Upper lobe of left lung (tissue), 6 donors: ENCODE measurements around the gene TPPP. TPM values are rescaled to one million over a fixed set of nuclear protein-coding genes. Genes with fewer than 3 reads are reported as not detected.
"Not testable (repeated sequence)": the region's sequence is repeated elsewhere in the genome, so short reads cannot be mapped to it uniquely, and the experiment has no call there.

ENCODE experiments used
- ATAC-seq, 2 donors: fragments of 200-7000 bp; cut with Tn5 transposase; one replicate each; pipeline ENCODE4 v1.9.1; 2022; ENCODE audit warnings: mild to moderate bottlenecking in 2 of 2, moderate library complexity in 2 of 2; ENCODE audit not compliant: low FRiP score in 2 of 2
- DNase-seq, 2 donors: peaks; one replicate each; pipeline ENCODE4 v3.0.0-alpha.2; 2019 to 2020
- H3K27ac ChIP-seq, 4 donors: fragments of 200-600 bp; sonication (generic); one replicate each; pipeline ENCODE4 v1.5.1; 2016 to 2019
- H3K27me3 ChIP-seq, 4 donors: fragments of 200-600 bp; sonication (generic); one replicate each; pipeline ENCODE4 v1.5.1; 2017 to 2019
- H3K36me3 ChIP-seq, 4 donors: fragments of 200-600 bp; sonication (generic); one replicate each; pipeline ENCODE4 v1.5.1; 2016 to 2019
- H3K4me1 ChIP-seq, 4 donors: fragments of 200-600 bp; sonication (generic); one replicate each; pipeline ENCODE4 v1.5.1; 2018 to 2019
- H3K4me3 ChIP-seq, 4 donors: fragments of 200-600 bp; sonication (generic); one replicate each; pipeline ENCODE4 v1.5.1; 2017 to 2019; ENCODE audit warnings: mild to moderate bottlenecking in 2 of 4, moderate library complexity in 1 of 4
- H3K9me3 ChIP-seq, 4 donors: fragments of 200-600 bp; sonication (generic); one replicate each; pipeline ENCODE4 v1.5.1; 2018 to 2019
- EP300 ChIP-seq, 4 donors: sonication (generic); formaldehyde crosslinking; IDR thresholded peaks; one replicate each; pipeline ENCODE4 v1.5.1; 2017; ENCODE audit warnings: antibody characterized with exemption in 4 of 4, control low read depth in 2 of 4
- POLR2A ChIP-seq, 4 donors: fragments of 450-650 bp; IDR thresholded peaks; one replicate each; pipeline ENCODE4 v1.5.1; 2016 to 2017; ENCODE audit warnings: antibody characterized with exemption in 4 of 4, mild to moderate bottlenecking in 2 of 4
- POLR2AphosphoS5 ChIP-seq, 2 donors: sonication (generic); formaldehyde crosslinking; IDR thresholded peaks; one replicate each; pipeline ENCODE4 v1.5.1; 2017; ENCODE audit warnings: antibody characterized with exemption in 2 of 2
- WGBS, 2 donors: methylation state at CpG; one replicate each; pipeline ENCODE4 v1.1.5; 2017 to 2018; 5-methylcytosine and 5-hydroxymethylcytosine counted together
- total RNA-seq, 6 donors: library from RNA; depleted of rRNA in 4 of 6; stranded (reverse); fragments of >200 nt in 4 of 6; gene quantifications; one replicate each; pipeline versions ENCODE4 v1.1.0 to v1.2.1, GENCODE V29; 2016 to 2021
- TF ChIP-seq, protein P1 (sequence below), 6 experiments: fragments of 450-650 bp in 4 of 6; fragments of 200-600 bp in 2 of 6; sonication (generic) in 2 of 6; IDR thresholded peaks; one replicate each; pipeline ENCODE4 v1.5.1; 2016 to 2019; ENCODE audit warnings: antibody characterized with exemption in 6 of 6
- donor health status: DM: no; HTN: no; CAD: no; lungs with moderate emphysema.
- donor health status: DM: no; HTN: yes; CAD: no; lungs with severe emphysema.

TPPP gene
- total RNA-seq, 6 donors from 2014 or later: 14.3 to 42.7 (median 19.1) TPM

DNA sequence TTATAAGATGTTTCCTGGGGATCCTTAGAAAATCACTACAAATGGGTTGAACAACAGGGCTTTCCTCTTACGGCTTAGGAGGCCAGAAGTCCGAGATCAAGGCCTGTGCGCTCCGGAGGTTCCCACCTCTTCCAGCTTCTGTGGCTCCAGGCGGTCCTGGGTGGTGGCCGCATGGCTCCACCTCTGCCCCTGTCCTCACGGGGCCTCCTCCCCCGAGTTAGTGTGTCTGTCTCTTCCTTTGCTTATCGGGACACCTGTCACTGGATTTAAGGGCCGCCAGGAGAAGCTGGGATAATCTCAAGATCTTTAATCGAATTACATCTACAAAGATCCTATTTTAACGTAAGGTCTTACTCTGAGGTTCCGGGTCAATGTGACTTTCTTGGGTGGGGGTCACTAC is 2.3 kb upstream of the TPPP start:
- not testable (repeated sequence) for H3K9me3 ChIP-seq, H3K4me3 ChIP-seq, H3K27ac ChIP-seq, ATAC-seq, H3K27me3 ChIP-seq, DNase-seq, H3K36me3 ChIP-seq
- peaks cover 0 to 17% (median 4%) of the 10 kb centered on the region in 4 donors for H3K4me1 ChIP-seq
- WGBS, 2 donors: 64% methylated on average over 5 of the region's 13 CpGs; no CpG with 5 or more reads in 1 of the 2 donors

DNA sequence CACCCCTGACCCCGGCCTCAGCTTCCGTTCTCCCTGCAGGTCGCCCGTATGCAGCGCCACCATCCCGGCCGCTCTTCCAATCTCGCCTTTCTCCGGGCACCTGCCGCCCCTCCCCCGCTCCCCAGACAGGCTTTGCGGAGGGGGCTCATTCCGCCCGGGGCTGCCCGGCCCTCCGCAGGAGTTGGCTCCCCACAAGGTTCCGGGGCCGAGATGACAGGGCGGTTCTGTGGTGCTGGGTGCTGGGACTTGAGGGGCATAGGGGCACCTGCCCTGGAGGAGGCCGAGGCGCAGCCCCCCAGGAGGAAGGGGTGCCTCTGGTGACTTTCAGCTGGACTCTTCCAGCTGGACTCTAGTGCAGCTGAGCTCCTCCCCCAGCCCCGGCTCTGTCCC is 885 bp upstream of the TPPP start:
- H3K4me3 ChIP-seq: peak overlapping the region; percentile 53 to 68 (median 54)

DNA sequence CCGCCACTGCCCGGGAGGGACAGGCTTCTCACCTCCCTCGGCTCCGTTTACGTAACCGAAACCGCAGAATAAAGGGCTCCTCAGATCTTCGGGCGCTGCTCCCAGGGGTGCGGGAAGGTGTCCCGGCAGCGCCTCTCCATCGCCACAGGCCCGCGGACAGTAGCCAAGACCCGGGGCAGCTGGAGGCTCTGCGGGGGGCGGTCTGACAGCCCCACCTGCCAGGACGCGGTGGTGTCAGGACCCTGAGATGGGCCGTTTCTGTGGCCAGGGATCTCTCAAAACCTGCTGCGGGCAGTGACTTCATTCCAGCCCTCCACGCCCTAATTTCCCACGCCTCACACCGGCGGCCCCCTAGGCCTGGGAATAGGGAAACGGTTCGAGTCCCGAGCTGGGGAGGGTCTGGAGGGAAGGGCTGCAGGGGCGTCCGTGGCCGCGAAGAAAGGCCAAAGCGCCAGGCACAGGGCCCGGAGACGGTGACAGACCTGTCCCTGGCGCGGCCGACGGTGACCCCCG is 567 bp downstream of the TPPP start:
- 0 to 1% methylated on average over 5 to 31 of the region's 41 CpGs for WGBS, 2 donors
- H3K27me3 ChIP-seq, H3K9me3 ChIP-seq, DNase-seq, H3K36me3 ChIP-seq, ATAC-seq: not testable (repeated sequence)
- Histone ChIP-seq H3K4me3 (peak overlapping the region; percentile 54 to 68 (median 55)), H3K27ac (peak overlapping the region; percentile 30 to 78 (median 62)), H3K4me1 (peaks cover 0 to 17% (median 4%) of the 10 kb centered on the region in 4 donors)

More for the DNA sequence above, 885 bp upstream of the TPPP start:
- H3K9me3 ChIP-seq, H3K27me3 ChIP-seq, H3K36me3 ChIP-seq: not testable (repeated sequence)
- ATAC-seq (peak; percentile 1 to 21), DNase-seq (peak in 1 of 2 donors; percentile 67)
- no CpG with 5 or more reads among the region's 22 CpGs for WGBS, 2 donors
- peak overlapping the region in 1 of 4 donors; percentile 64 for H3K27ac ChIP-seq
- H3K4me1 ChIP-seq: peaks cover 0 to 17% (median 4%) of the 10 kb centered on the region in 4 donors

DNA sequence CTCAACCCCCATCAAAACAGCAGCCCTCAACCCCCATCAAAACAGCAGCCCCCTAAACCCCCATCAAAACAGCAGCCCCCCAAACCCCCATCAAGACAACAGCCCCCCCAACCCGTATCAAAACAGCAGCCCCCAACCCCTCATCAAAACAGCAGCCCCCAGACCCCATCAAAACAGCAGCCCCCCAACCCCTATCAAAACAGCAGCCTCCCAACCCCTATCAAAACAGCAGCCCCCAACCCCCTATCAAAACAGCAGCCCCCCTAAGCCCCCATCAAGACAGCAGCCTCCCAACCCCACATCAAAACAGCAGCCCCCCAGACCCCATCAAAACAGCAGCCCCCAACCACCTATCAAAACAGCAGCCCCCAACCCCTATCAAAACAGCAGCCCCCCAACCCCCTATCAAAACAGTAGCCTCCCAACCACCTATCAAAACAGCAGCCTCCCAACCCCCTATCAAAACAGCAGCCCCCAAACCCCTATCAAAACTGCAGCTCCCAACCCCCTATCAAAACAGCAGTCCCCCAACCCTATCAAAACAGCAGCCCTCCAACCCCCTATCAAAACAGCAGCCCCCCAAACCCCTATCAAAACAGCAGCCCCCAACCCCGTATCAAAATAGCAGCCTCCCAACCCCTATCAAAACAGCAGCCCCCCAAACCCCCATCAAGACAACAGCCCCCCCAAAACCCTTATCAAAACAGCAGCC is 1.2 kb downstream of the TPPP start:
- Histone ChIP-seq H3K4me3 (peak overlapping the region in 3 of 4 donors; percentile 54 to 68 (median 55)), H3K36me3 (no peaks in the 10 kb centered on the region), H3K4me1 (peaks cover 0 to 17% (median 4%) of the 10 kb centered on the region in 4 donors), H3K27ac (peak overlapping the region in 2 of 4 donors; percentile 64 to 78), H3K9me3 (no peaks in the 10 kb centered on the region), H3K27me3 (peaks cover 0 to 2% (median 0%) of the 10 kb centered on the region in 4 donors)
- ATAC-seq: no peak
- TF ChIP-seq POLR2AphosphoS5 (IDR thresholded peaks at IDR 0.05) (no peak), EP300 (IDR thresholded peaks at IDR 0.05) (no peak), POLR2A (IDR thresholded peaks at IDR 0.05) (no peak)
- TF ChIP-seq, protein P1, sequence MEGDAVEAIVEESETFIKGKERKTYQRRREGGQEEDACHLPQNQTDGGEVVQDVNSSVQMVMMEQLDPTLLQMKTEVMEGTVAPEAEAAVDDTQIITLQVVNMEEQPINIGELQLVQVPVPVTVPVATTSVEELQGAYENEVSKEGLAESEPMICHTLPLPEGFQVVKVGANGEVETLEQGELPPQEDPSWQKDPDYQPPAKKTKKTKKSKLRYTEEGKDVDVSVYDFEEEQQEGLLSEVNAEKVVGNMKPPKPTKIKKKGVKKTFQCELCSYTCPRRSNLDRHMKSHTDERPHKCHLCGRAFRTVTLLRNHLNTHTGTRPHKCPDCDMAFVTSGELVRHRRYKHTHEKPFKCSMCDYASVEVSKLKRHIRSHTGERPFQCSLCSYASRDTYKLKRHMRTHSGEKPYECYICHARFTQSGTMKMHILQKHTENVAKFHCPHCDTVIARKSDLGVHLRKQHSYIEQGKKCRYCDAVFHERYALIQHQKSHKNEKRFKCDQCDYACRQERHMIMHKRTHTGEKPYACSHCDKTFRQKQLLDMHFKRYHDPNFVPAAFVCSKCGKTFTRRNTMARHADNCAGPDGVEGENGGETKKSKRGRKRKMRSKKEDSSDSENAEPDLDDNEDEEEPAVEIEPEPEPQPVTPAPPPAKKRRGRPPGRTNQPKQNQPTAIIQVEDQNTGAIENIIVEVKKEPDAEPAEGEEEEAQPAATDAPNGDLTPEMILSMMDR (IDR thresholded peaks at IDR 0.05): no peak
- 20 to 21% methylated on average over 1 to 2 of the region's 2 CpGs for WGBS, 2 donors
- no peak for DNase-seq

DNA sequence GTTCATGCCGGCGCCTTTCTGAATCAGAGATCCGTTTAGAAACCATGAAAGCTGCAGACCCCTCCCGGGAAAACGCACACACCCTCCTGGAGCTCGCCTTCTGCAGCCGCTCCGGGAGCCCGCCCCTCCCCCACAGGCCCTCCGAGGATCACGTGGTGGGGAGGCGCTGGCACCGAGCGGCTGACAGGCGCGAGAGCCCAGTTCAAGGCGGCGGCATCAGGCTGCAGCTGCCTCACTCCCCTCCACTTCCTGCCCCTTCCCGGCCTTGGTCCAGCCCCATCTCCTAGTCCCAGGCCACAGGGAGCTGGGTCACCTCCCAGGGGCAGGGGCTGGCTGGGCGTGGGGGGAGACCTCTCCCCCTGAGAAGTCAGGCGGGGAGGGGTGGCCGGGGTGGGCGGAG is 2.1 kb downstream of the TPPP start:
- WGBS, 2 donors: no CpG with 5 or more reads among the region's 23 CpGs
- H3K4me3 ChIP-seq, H3K36me3 ChIP-seq, H3K27ac ChIP-seq, H3K9me3 ChIP-seq, H3K27me3 ChIP-seq: not testable (repeated sequence)
- peak in 1 of 2 donors; percentile 60 for DNase-seq
- H3K4me1 ChIP-seq: peaks cover 0 to 17% (median 4%) of the 10 kb centered on the region in 4 donors
- peak; percentile 53 to 54 for ATAC-seq

DNA sequence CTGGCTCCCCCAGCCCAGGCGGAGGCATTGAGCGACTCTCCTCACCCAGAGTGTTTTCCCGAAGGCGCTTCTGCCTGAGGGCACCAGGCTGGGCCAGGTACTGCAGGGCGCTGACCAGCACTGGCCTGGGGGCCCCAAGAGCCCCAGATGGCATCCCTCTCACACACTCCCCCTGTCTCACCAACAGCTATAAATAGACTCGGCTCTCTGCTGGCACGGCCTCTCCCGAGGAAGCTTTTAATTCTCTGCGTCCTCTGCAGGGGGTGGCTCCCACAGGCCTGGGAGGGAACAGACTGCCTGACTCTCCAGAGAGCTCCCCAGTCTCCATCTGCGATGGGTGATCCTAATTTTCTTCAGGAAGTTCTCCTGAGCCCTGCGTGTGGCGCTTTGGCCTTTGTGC is 2.9 kb downstream of the TPPP start:
- no CpG with 5 or more reads among the region's 12 CpGs for WGBS, 2 donors
- not testable (repeated sequence) for H3K27ac ChIP-seq

DNA sequence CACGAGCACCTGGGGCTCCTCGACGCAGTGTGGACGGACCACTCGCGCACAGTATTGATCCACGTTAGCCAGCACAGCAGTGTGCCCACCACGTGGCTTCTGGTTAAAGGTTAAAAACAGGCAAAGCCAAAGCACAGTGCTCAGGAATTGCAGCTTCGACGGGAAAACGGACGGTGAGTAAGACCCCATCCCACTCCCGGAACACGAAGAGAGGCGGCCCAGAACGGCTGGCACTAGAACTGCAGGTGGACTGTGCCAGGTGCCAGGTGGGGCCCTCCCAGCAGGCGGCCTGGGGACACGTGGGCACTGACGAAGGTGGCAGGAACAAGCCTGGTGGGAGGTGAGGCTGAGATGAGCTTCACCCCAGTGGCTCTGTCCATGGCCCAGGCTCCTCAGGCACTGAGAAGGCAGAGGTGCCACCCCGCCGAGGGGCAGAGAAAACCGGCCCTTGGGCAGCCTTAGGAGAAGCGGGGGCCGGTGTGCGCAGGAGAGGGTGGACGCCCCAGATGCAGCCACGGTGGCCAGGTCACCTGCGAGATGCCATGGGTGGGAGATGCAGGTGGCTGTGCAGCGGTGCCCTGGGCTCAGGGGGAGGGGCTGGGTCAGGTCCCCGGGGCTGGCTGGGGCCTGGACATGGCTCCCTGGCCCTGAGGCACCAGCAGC is 4.7 kb downstream of the TPPP start:
- not testable (repeated sequence) for H3K27me3 ChIP-seq, H3K36me3 ChIP-seq, H3K9me3 ChIP-seq, H3K27ac ChIP-seq, H3K4me3 ChIP-seq, ATAC-seq
- 85 to 94% methylated on average over 8 to 19 of the region's 30 CpGs for WGBS, 2 donors
- peak; percentile 20 to 36 for DNase-seq
- H3K4me1 ChIP-seq: peaks cover 0 to 13% (median 4%) of the 10 kb centered on the region in 4 donors

More for the DNA sequence above, 2.9 kb downstream of the TPPP start:
- not testable (repeated sequence) for H3K4me3 ChIP-seq, H3K9me3 ChIP-seq, H3K36me3 ChIP-seq, H3K27me3 ChIP-seq, ATAC-seq, DNase-seq
- H3K4me1 ChIP-seq: peaks cover 0 to 17% (median 4%) of the 10 kb centered on the region in 4 donors

DNA sequence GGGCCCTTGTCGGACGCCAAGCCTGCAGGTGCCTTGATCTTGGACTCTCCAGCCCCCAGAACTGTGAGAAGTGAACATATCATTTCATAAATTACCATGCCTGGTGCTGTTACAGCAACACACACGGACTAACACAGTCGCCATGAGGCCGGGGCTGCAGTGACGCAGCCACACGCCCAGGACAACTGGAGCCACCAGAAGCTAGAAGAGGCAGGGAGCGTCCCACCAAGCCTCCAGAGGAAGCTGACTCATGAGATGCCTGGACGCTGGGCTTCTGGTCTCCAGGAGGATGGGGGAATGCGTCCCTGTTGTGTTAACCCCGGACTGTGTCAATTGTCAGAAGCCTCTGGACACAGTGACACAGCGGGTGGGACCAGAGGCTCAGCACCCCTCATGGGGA is 6.2 kb downstream of the TPPP start:
- WGBS, 2 donors: 70% methylated on average over 10 of the region's 12 CpGs; no CpG with 5 or more reads in 1 of the 2 donors
- not testable (repeated sequence) for H3K9me3 ChIP-seq, H3K4me3 ChIP-seq, H3K36me3 ChIP-seq, H3K27me3 ChIP-seq, H3K27ac ChIP-seq, ATAC-seq, H3K4me1 ChIP-seq
- DNase-seq: peak in 1 of 2 donors; percentile 19

DNA sequence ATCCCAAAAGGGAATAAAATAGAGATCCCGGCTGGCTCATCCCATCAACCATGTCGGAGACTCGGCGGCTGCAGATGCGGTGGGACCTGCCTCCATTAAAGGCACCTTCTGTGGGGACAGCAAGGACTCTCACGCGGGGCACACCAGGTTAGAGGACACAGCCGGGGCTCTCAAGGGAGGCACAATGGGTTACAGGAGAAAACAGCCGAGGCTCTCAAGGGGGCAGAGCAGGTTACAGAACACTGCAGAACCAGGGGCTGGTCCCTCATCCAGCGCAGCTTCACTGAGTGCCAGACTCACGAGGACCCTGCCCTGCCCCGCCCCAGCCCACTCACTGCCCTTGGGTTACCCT is 7.0 kb downstream of the TPPP start:
- H3K4me1 ChIP-seq, H3K4me3 ChIP-seq, H3K9me3 ChIP-seq, ATAC-seq, H3K27me3 ChIP-seq, H3K27ac ChIP-seq, H3K36me3 ChIP-seq: not testable (repeated sequence)
- 87 to 88% methylated on average over 10 to 12 of the region's 12 CpGs for WGBS, 2 donors
- DNase-seq: peak in 1 of 2 donors; percentile 21
